Activated CD4-positive, alpha-beta T cell treated with anti-CD3 and anti-CD28 coated beads, Interleukin-2, amount 10 ng/mL, durations not matched to agents 24 days and 14 days (primary cell): ENCODE measurements around the gene RELN. TPM values are rescaled to one million over a fixed set of nuclear protein-coding genes. Genes with fewer than 3 reads are reported as not detected.
"Not testable (repeated sequence)": the region's sequence is repeated elsewhere in the genome, so short reads cannot be mapped to it uniquely, and the experiment has no call there.

Source experiments
- DNase-seq: peaks from one replicate; pipeline ENCODE4 v3.0.0; 2022
- H3K27ac Mint-ChIP-seq: one replicate; pipeline ENCODE4 v1.8.0; 2022; ENCODE audit warnings: mild to moderate bottlenecking, mixed read lengths
- H3K27me3 Mint-ChIP-seq: one replicate; pipeline ENCODE4 v1.8.0; 2022; ENCODE audit warnings: mixed read lengths
- H3K36me3 Mint-ChIP-seq: one replicate; pipeline ENCODE4 v1.8.0; 2022; ENCODE audit warnings: low read depth, mild to moderate bottlenecking, mixed read lengths
- H3K4me1 Mint-ChIP-seq: one replicate; pipeline ENCODE4 v1.8.0; 2021; ENCODE audit warnings: mixed read lengths
- H3K4me3 Mint-ChIP-seq: one replicate; pipeline ENCODE4 v1.8.0; 2022; ENCODE audit warnings: mild to moderate bottlenecking, moderate library complexity, mixed read lengths
- H3K9me3 Mint-ChIP-seq: one replicate; pipeline ENCODE4 v1.8.0; 2021; ENCODE audit warnings: mixed read lengths
- intact Hi-C: fragments of 100-400 bp; cut with micrococcal nuclease; formaldehyde crosslinking; loops from one replicate; pipeline ENCODE4 v1.15.1; 2023
- total RNA-seq: library from RNA; stranded (reverse); gene quantifications from 2 replicates; pipeline ENCODE4 v1.2.3, GENCODE V29; 2022

The RELN gene
- total RNA-seq, 1 donor from 2014 or later, result not detected

GRCh38 chr7:103810112-103810744 is 179.2 kb downstream of the RELN start:
- peaks cover 2% of the 10 kb centered on the region for H3K27me3 Mint-ChIP-seq
- intact Hi-C loops, result no loop called here
- peaks cover 4% of the 10 kb centered on the region for H3K4me1 Mint-ChIP-seq
- no peak for DNase-seq
- H3K27ac Mint-ChIP-seq, result no peak overlapping the region
- no peaks in the 10 kb centered on the region for H3K36me3 Mint-ChIP-seq
- no peak overlapping the region for H3K4me3 Mint-ChIP-seq
- H3K9me3 Mint-ChIP-seq, result no peaks in the 10 kb centered on the region

- Mint-ChIP-seq H3K4me3 (no peak overlapping the region), H3K36me3 (no peaks in the 10 kb centered on the region), H3K27me3 (peaks cover 2% of the 10 kb centered on the region), H3K4me1 (peaks cover 4% of the 10 kb centered on the region), H3K9me3 (no peaks in the 10 kb centered on the region), H3K27ac (no peak overlapping the region)
- intact Hi-C loops, result no loop called here
- no peak for DNase-seq
Observed at GRCh38 chr7:103809229-103809994, 180.0 kb downstream of the RELN start.

GRCh38 chr7:103805346-103805745 is 184.1 kb downstream of the RELN start:
- no peak for DNase-seq
- Mint-ChIP-seq H3K36me3 (no peaks in the 10 kb centered on the region), H3K9me3 (no peaks in the 10 kb centered on the region), H3K4me1 (no peaks in the 10 kb centered on the region), H3K27ac (no peak overlapping the region), H3K4me3 (no peak overlapping the region), H3K27me3 (no peaks in the 10 kb centered on the region)
- intact Hi-C loops, result no loop called here

- H3K4me1 Mint-ChIP-seq, result no peaks in the 10 kb centered on the region
- H3K4me3 Mint-ChIP-seq, result no peak overlapping the region
- no peaks in the 10 kb centered on the region for H3K9me3 Mint-ChIP-seq
- no peaks in the 10 kb centered on the region for H3K27me3 Mint-ChIP-seq
- no peak overlapping the region for H3K27ac Mint-ChIP-seq
- H3K36me3 Mint-ChIP-seq, result no peaks in the 10 kb centered on the region
- DNase-seq, result no peak
- intact Hi-C loops, result no loop called here
Observed at GRCh38 chr7:103803631-103804030, 185.8 kb downstream of the RELN start.

- Mint-ChIP-seq H3K4me3 (no peak overlapping the region), H3K36me3 (no peaks in the 10 kb centered on the region), H3K27ac (no peak overlapping the region), H3K27me3 (no peaks in the 10 kb centered on the region), H3K9me3 (no peaks in the 10 kb centered on the region), H3K4me1 (no peaks in the 10 kb centered on the region)
- intact Hi-C loops, result no loop called here
- DNase-seq, result no peak
Observed at GRCh38 chr7:103799298-103799697, 190.2 kb downstream of the RELN start.

GRCh38 chr7:103797647-103798307 is 191.7 kb downstream of the RELN start:
- no peak overlapping the region for H3K4me3 Mint-ChIP-seq
- H3K27ac Mint-ChIP-seq, result no peak overlapping the region
- no peaks in the 10 kb centered on the region for H3K9me3 Mint-ChIP-seq
- no peaks in the 10 kb centered on the region for H3K4me1 Mint-ChIP-seq
- H3K27me3 Mint-ChIP-seq, result no peaks in the 10 kb centered on the region
- DNase-seq, result no peak
- intact Hi-C loops, result no loop called here
- no peaks in the 10 kb centered on the region for H3K36me3 Mint-ChIP-seq

- H3K4me1 Mint-ChIP-seq, result no peaks in the 10 kb centered on the region
- no peak for DNase-seq
- H3K9me3 Mint-ChIP-seq, result no peaks in the 10 kb centered on the region
- H3K27ac Mint-ChIP-seq, result no peak overlapping the region
- no peak overlapping the region for H3K4me3 Mint-ChIP-seq
- H3K36me3 Mint-ChIP-seq, result no peaks in the 10 kb centered on the region
- intact Hi-C loops, result no loop called here
- H3K27me3 Mint-ChIP-seq, result no peaks in the 10 kb centered on the region
Observed at GRCh38 chr7:103796327-103796962, 193.0 kb downstream of the RELN start.

GRCh38 chr7:103795787-103796186 is 193.7 kb downstream of the RELN start:
- DNase-seq, result no peak
- Mint-ChIP-seq H3K4me1 (no peaks in the 10 kb centered on the region), H3K27me3 (no peaks in the 10 kb centered on the region), H3K4me3 (no peak overlapping the region), H3K36me3 (no peaks in the 10 kb centered on the region), H3K9me3 (no peaks in the 10 kb centered on the region), H3K27ac (no peak overlapping the region)
- intact Hi-C loops, result no loop called here

- intact Hi-C loops, result no loop called here
- DNase-seq, result no peak
- H3K27me3 Mint-ChIP-seq, result no peaks in the 10 kb centered on the region
- H3K9me3 Mint-ChIP-seq, result no peaks in the 10 kb centered on the region
- H3K4me3 Mint-ChIP-seq, result no peak overlapping the region
- no peaks in the 10 kb centered on the region for H3K36me3 Mint-ChIP-seq
- H3K27ac Mint-ChIP-seq, result no peak overlapping the region
- H3K4me1 Mint-ChIP-seq, result no peaks in the 10 kb centered on the region
Observed at GRCh38 chr7:103795107-103795506, 194.4 kb downstream of the RELN start.

- Mint-ChIP-seq H3K27me3 (no peaks in the 10 kb centered on the region), H3K36me3 (no peaks in the 10 kb centered on the region), H3K4me3 (no peak overlapping the region), H3K27ac (no peak overlapping the region), H3K9me3 (no peaks in the 10 kb centered on the region), H3K4me1 (no peaks in the 10 kb centered on the region)
- no peak for DNase-seq
- intact Hi-C loops, result no loop called here
Observed at GRCh38 chr7:103794424-103794823, 195.0 kb downstream of the RELN start.

GRCh38 chr7:103793614-103794013 is 195.8 kb downstream of the RELN start:
- Mint-ChIP-seq H3K4me1 (no peaks in the 10 kb centered on the region), H3K27me3 (no peaks in the 10 kb centered on the region), H3K9me3 (no peaks in the 10 kb centered on the region), H3K4me3 (no peak overlapping the region), H3K36me3 (no peaks in the 10 kb centered on the region), H3K27ac (no peak overlapping the region)
- intact Hi-C loops, result no loop called here
- DNase-seq, result no peak

- Mint-ChIP-seq H3K27ac (no peak overlapping the region), H3K4me1 (no peaks in the 10 kb centered on the region), H3K4me3 (no peak overlapping the region), H3K9me3 (no peaks in the 10 kb centered on the region), H3K36me3 (no peaks in the 10 kb centered on the region), H3K27me3 (no peaks in the 10 kb centered on the region)
- DNase-seq, result no peak
- intact Hi-C loops, result no loop called here
Observed at GRCh38 chr7:103791894-103792293, 197.6 kb downstream of the RELN start.

GRCh38 chr7:103787041-103787440 is 202.4 kb downstream of the RELN start:
- H3K27ac Mint-ChIP-seq, H3K36me3 Mint-ChIP-seq, H3K4me3 Mint-ChIP-seq, DNase-seq, H3K27me3 Mint-ChIP-seq, intact Hi-C loops, H3K9me3 Mint-ChIP-seq, H3K4me1 Mint-ChIP-seq: not testable (repeated sequence)

- Mint-ChIP-seq H3K36me3 (no peaks in the 10 kb centered on the region), H3K4me3 (no peak overlapping the region), H3K27me3 (no peaks in the 10 kb centered on the region), H3K9me3 (no peaks in the 10 kb centered on the region), H3K4me1 (no peaks in the 10 kb centered on the region), H3K27ac (no peak overlapping the region)
- intact Hi-C loops, result no loop called here
- no peak for DNase-seq
Observed at GRCh38 chr7:103784646-103785286, 204.7 kb downstream of the RELN start.
